Liver (tissue), 3 donors: Measurements from ENCODE around the gene ADIPOR1.

ENCODE experiments used
- CTCF ChIP-seq: fragments of 150-350 bp; IDR thresholded peaks from 2 replicates; pipeline ENCODE4 v1.5.1; 2017; ENCODE audit warnings: improper control_type of control experiment, low read depth, low read length; ENCODE audit not compliant: missing input control
- MAX ChIP-seq: IDR thresholded peaks from 2 replicates; pipeline ENCODE4 v1.6.1; 2016; ENCODE audit warnings: antibody characterized with exemption
- RAD21 ChIP-seq, 2 donors: IDR thresholded peaks; 2 replicates each; pipeline ENCODE4 v1.6.1; 2016; ENCODE audit warnings: antibody characterized with exemption in 2 of 2, mild to moderate bottlenecking in 2 of 2
- REST ChIP-seq: IDR thresholded peaks from 2 replicates; pipeline ENCODE4 v1.6.1; 2016; ENCODE audit warnings: antibody characterized with exemption, mild to moderate bottlenecking
- TAF1 ChIP-seq: conservative IDR thresholded peaks from 2 replicates; pipeline ENCODE4 v1.6.1; 2016; ENCODE audit warnings: antibody characterized with exemption, mild to moderate bottlenecking
- donor health status: healthy.
- donor health status: healthy.

GRCh38 chr1:202941372-202941771 is 16.7 kb downstream of the ADIPOR1 start:
- TF ChIP-seq MAX (no peak), CTCF (no peak), RAD21 (IDR thresholded peaks at IDR 0.05) (no peak), TAF1 (no peak), REST (no peak)
